Kidney glomerular epithelial cell (primary cell): ENCODE results near the gene SRGAP1.
"Not testable (repeated sequence)": the region's sequence is repeated elsewhere in the genome, so short reads cannot be mapped to it uniquely, and the experiment has no call there.

Experiments used
- DNase-seq: peaks from one replicate; lab custom pipeline; 2025; lab: John Stamatoyannopoulos, UW

Gene SRGAP1

GRCh38 chr12:64122995-64123394 lies 278.5 kb downstream of the SRGAP1 start:
- DNase-seq = no peak

- no peak for DNase-seq
Observed at GRCh38 chr12:64123448-64123847, 278.9 kb downstream of the SRGAP1 start.

GRCh38 chr12:64124511-64125197 lies 280.2 kb downstream of the SRGAP1 start:
- DNase-seq = no peak

GRCh38 chr12:64125913-64126312 lies 281.4 kb downstream of the SRGAP1 start:
- no peak for DNase-seq

GRCh38 chr12:64127811-64128210 lies 283.3 kb downstream of the SRGAP1 start:
- no peak for DNase-seq

GRCh38 chr12:64128366-64128765 lies 283.9 kb downstream of the SRGAP1 start:
- no peak for DNase-seq

GRCh38 chr12:64130476-64130875 lies 286.0 kb downstream of the SRGAP1 start:
- DNase-seq = not testable (repeated sequence)

GRCh38 chr12:64131456-64131855 lies 287.0 kb downstream of the SRGAP1 start:
- not testable (repeated sequence) for DNase-seq

- DNase-seq = not testable (repeated sequence)
Observed at GRCh38 chr12:64132672-64133071, 288.2 kb downstream of the SRGAP1 start.

- no peak for DNase-seq
Observed at GRCh38 chr12:64137117-64137516, 292.6 kb downstream of the SRGAP1 start.

GRCh38 chr12:64139021-64139420 lies 294.5 kb downstream of the SRGAP1 start:
- no peak for DNase-seq

GRCh38 chr12:64142382-64142781 lies 297.9 kb downstream of the SRGAP1 start:
- no peak for DNase-seq

GRCh38 chr12:64142784-64143183 lies 298.3 kb downstream of the SRGAP1 start:
- DNase-seq = no peak

- DNase-seq = no peak
Observed at GRCh38 chr12:64145226-64145625, 300.7 kb downstream of the SRGAP1 start.

- peak; percentile 70 for DNase-seq
Observed at GRCh38 chr12:64147011-64147631, 302.6 kb downstream of the SRGAP1 start.

- peak; percentile 86 for DNase-seq
Observed at GRCh38 chr12:64147875-64148274, 303.4 kb downstream of the SRGAP1 start.

GRCh38 chr12:64154677-64155076 lies 310.2 kb downstream of the SRGAP1 start:
- DNase-seq = no peak

GRCh38 chr12:64157110-64157509 lies 312.6 kb downstream of the SRGAP1 start:
- no peak for DNase-seq

GRCh38 chr12:64160021-64160710 lies 315.7 kb downstream of the SRGAP1 start:
- no peak for DNase-seq

GRCh38 chr12:64160711-64161060 lies 316.2 kb downstream of the SRGAP1 start:
- no peak for DNase-seq

- DNase-seq = not testable (repeated sequence)
Observed at GRCh38 chr12:64166606-64167005, 322.1 kb downstream of the SRGAP1 start.

GRCh38 chr12:64167041-64167440 lies 322.5 kb downstream of the SRGAP1 start:
- DNase-seq = not testable (repeated sequence)

GRCh38 chr12:64170024-64170423 lies 325.5 kb downstream of the SRGAP1 start:
- DNase-seq = no peak
